ENCODE results near the gene KLRK1. TPM values are rescaled to one million over a fixed set of nuclear protein-coding genes. Genes with fewer than 3 reads are reported as not detected.

Gene KLRK1
- total RNA-seq = not detected in 2 replicates

GRCh38 chr12:10389904-10390303, at the start of gene KLRK1:
Gene KLRK1 (minus strand): TSS chr12:10390041. CDS start chr12:10388810, 1,231 bp downstream.

GRCh38 chr12:10435816-10436215, 46.0 kb upstream of the KLRK1 start, which contains the start of gene KLRC2:
Gene KLRC2 (minus strand): TSS chr12:10436010. CDS start chr12:10435986, 24 bp downstream.

GRCh38 chr12:10420334-10420733, 30.5 kb upstream of the KLRK1 start, which contains the start of gene KLRC3:
Gene KLRC3 (minus strand): TSS chr12:10420595. CDS start chr12:10420550, 45 bp downstream.

GRCh38 chr12:10409392-10409791, 19.6 kb upstream of the KLRK1 start, which contains the start of gene KLRC4:
Gene KLRC4 (minus strand): TSS chr12:10409757. CDS start chr12:10409575, 182 bp downstream.

Other genes starting within 250 kb of the KLRK1 start
- 0.16 TPM in 1 of 2 replicates, not detected in the other for gene OLR1, start 217.9 kb downstream of the KLRK1 start, total RNA-seq
- gene TMEM52B, start 211.0 kb downstream of the KLRK1 start, total RNA-seq = not detected in 2 replicates
- 89.4 and 103 TPM in 2 replicates for gene GABARAPL1, start 177.2 kb downstream of the KLRK1 start, total RNA-seq
- 0.09 and 0.16 TPM in 2 replicates for gene KLRD1, start 82.2 kb downstream of the KLRK1 start, total RNA-seq
- not detected in 2 replicates for gene KLRC4, start 19.7 kb upstream of the KLRK1 start, total RNA-seq
- gene KLRC3, start 30.6 kb upstream of the KLRK1 start, total RNA-seq = not detected in 2 replicates
- 0.43 TPM in 1 of 2 replicates, not detected in the other for gene KLRC2, start 46.0 kb upstream of the KLRK1 start, total RNA-seq
- gene KLRC1, start 63.3 kb upstream of the KLRK1 start, total RNA-seq = not detected in 2 replicates
- gene EIF2S3B, start 115.8 kb upstream of the KLRK1 start, total RNA-seq = 0.34 and 0.95 TPM in 2 replicates
- 15.0 and 22.9 TPM in 2 replicates for gene MAGOHB, start 223.6 kb upstream of the KLRK1 start, total RNA-seq